GM18868 (cell line): ENCODE results near the gene NRAS.
A peak's percentile ranks its signal among the peaks of the same experiment; 100 is the strongest.

ENCODE experiments used
- ATAC-seq: cut with Tn5 transposase; IDR thresholded peaks from one replicate; pipeline ENCODE4 v1.9.1; 2021; ENCODE audit warnings: mild to moderate bottlenecking, moderate library complexity; ENCODE audit not compliant: unreplicated experiment

The NRAS gene

GRCh38 chr1:114685851-114686250 is 30.7 kb downstream of the NRAS start:
- no peak for ATAC-seq

GRCh38 chr1:114677691-114678090 is 38.9 kb downstream of the NRAS start:
- ATAC-seq, result no peak

- no peak for ATAC-seq
Observed at GRCh38 chr1:114676115-114676514, 40.5 kb downstream of the NRAS start.

DNA sequence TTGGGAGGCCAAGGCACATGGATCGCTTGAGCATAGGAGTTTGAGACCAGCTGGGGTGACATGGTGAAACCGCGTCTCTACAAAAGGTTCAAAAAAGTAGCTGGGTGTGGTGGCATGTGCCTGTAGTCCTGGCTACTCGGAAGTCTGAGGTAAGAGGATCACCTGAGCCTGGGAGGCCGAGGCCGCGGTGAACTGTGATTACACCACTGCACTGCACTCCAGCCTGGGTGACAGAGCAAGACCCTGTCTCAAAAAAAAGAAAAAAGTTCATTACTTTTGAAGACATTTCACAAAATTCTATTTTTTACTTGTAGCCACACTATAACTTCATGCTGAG is 44.7 kb downstream of the NRAS start:
- ATAC-seq, result no peak

DNA sequence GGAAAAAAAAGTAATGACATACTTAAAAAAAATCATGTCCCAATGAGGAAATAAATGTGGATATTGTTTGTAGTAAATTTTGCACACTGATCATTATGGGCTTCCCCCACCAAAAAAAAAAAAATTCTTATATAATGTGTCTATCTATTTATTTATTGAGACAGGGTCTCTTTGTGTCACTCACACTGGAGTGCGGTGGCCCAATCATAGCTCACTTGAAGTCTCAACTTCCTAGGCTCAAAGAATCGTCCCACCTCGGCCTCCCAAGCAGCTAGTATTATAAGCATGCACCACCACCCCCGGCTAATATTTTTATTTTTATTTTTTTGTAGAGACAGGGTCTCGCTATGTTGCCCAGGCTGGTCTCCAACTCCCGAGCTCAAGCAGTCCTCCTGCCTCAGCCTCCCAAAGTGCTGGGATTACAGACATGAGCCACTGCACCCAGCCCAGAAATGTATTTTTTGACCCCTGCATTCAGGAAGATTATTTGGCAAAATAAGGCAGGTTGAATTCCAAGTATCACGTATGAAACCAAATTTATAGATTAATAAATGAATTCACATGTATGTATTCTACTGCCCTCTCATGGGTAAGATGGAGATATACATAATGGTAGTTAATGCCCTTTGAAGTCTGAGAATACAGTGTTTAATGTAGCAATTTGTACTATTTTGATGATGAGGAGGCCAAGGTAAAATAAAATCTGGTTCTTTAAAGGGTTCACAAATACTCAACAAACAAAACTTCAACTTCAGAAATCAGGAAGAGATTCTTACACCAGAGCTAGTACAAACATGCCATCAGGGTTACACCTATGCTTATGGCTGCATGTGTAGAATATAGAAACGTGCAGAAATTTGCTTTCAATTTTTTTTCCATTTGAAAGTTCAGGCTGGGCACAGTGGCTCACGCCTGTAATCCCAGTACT is 45.3 kb downstream of the NRAS start:
- no peak for ATAC-seq

- peak; percentile 98 for ATAC-seq
Observed at GRCh38 chr1:114670083-114671010, 46.2 kb downstream of the NRAS start.

DNA sequence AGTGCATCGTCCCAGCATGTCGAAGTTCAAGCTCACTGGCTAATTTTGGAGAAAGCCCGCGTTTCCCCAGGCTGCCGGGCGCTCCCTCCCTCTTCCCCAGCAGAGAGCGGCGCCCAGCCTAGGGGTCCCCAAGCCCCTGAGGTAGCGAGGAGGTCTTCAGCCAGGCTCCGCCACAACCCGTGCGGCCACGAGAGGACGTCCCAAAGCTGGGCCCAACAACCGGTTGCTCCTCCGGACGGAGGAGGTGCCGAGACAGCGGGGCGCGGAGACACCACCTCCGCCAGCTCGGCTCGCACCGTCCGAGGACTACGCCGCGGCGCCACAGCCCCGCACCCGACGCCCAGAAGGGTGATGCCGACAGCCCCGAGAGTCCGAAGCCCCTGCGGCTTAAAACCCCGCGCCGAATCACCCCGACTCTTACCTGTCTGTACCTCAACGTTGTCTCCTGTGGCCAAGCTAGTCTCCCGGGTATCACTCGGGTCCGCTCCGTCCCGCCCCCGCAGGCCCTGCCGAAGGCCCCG is 46.9 kb downstream of the NRAS start, which contains the start of gene DENND2C:
Gene DENND2C (minus strand): TSS at position 488 of the 521 bp plus-strand sequence. CDS start 44,065 bp downstream, outside the sequence.
- ATAC-seq, result peak; percentile 63

DNA sequence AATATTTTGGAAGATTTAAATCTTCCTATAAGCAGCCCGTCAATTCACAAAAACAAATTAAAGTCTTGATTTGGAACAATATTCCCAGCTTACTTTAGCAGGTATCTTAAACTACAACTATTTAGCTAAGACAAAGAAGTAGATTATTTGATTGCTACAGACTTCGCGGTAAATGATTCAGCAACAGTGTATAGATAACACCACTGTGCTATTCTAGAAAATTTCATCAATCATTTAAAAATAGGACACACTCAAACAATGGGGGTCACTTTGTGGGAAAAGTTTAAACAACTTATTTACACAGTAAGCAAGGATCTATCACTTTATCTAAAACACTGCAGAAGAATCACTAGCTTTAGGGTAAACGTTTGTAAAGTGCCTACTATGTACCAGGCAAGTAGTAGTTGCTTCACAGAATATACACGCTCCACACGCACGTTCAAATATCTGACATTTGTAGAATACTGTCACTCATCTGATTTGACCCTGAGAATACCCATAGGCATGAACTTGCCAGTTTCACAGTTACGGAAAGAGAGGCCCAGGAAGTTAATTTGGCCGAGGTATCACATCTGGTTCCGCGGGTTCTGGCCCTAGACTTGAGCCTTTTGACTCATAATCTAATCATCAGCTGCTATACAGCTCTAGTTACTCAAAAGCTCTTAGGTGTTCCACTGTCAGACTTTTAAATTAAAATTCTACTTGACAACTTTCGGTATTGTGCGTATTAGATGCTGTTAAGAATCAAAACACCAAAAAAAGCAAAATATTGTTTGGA is 47.6 kb downstream of the NRAS start:
- no peak for ATAC-seq

- no peak for ATAC-seq
Observed at GRCh38 chr1:114668373-114668772, 48.2 kb downstream of the NRAS start.

GRCh38 chr1:114666954-114667353 is 49.6 kb downstream of the NRAS start:
- no peak for ATAC-seq

GRCh38 chr1:114660238-114660637 is 56.3 kb downstream of the NRAS start:
- no peak for ATAC-seq
